Measurements from ENCODE around the gene VGLL4.

VGLL4 gene

DNA sequence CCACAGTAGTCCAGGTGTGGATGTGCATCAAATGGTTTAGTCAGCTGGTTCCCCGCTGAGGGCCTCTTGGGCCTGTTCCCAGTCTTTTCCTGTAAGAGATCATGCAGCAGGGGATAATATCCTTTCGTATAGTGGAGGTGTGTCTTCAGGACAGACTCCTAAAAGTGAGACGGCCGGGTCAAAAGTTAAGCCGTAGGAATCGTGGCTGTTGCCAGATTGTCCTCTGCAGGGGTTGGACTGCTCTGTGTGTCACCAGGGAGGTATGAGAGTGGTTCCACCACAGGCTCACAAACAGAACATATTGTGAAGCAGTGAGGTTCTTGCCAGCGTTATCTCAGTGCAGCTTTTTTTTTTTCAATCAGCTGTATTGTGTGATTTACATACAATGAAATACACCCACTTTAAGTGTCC is 95.0 kb downstream of the VGLL4 start:
- DNase-seq (ENCODE audit: low spot score) = no peak

GRCh38 chr3:11547498-11547897 is 96.2 kb downstream of the VGLL4 start:
- no peak for DNase-seq (ENCODE audit: low spot score)

DNA sequence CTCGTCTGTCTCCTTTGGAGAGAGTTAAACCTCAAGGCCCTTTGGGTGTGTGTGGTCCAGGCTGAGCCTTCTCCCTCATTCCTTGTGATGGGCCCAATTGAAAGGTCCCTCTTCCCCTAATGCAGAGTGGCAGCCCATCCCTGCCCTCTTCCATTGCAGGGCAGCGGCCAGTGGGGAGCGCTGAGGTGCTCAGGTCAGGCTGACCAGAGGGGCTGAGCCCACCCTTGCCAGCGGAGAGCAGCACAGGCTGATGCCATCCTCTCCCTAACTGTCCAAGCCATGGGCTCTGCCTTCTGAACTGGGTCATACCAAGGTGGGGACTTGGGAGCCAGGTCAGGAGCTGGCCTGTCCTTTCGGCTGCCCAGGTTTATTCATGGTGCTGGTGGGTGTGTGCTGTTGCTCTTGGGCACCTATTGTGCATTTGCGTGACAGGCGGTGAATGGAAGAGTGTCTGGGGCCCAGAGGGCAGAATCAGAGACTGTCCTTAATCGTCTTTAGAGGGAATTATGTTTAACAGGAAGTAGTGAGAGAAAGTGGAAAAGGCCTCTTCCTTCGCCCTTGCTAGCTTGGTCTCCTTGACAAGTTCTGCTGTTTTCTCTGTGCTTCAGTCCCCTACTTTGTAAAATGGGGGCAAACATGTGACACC is 96.9 kb downstream of the VGLL4 start:
- no peak for DNase-seq (ENCODE audit: low spot score)

DNA sequence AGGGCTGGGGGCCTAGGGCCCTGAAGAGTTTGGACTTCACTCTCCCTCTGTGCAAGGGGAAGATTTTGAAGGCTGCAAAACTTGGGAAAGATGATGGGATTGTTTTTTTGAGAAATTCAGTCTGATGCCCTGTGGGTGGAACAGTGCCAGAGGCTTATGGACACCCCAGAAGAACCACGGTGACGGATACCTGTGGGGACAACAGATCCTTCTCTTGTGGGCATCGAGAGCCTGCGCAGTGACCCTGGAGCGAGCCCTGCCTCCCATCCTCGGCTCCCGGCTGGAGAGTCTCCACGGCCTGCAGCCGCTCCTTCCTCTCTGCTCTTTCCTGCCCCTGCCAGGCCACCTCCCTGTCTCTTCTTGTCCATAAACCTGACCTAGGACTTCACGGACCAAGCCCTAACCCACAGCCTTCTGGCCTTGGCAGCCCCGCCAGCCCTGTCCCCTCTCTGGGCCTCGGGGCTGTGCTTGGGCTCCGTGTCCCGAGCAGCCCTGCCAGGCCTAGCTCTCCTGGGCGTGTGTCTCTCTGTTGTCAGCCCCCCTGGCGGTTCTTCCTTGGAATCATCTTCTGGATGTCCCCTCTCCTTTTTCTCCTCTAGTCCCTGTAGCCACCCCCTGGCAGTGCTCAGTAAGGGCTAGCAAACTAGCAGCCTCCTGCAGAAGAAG is 98.4 kb downstream of the VGLL4 start:
- DNase-seq (ENCODE audit: low spot score) = no peak

GRCh38 chr3:11544412-11545181 is 99.1 kb downstream of the VGLL4 start:
- peak; percentile 38 for DNase-seq (ENCODE audit: low spot score)

DNA sequence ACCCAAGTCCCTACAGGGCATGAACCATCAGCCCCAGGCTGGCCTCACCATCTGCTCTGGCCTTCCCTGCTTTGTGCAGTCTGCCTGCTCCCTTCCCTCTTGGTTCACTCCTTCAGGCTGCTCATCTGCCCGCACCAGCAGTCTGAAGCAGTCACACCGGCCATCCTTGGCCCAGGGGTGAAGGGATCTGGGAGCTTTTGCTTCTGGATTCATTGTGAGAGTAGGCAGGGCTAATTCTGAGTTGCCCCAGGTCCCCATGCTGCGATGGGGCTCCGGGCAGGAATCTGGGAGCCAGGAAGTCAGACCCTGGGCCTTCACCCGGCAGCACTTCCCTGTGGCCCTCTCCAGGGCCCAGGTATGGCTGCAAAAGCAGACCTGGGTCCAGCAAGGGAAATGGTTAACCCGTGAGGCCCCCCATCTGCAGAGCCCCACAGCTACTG is 99.7 kb downstream of the VGLL4 start:
- DNase-seq (ENCODE audit: low spot score) = no peak

DNA sequence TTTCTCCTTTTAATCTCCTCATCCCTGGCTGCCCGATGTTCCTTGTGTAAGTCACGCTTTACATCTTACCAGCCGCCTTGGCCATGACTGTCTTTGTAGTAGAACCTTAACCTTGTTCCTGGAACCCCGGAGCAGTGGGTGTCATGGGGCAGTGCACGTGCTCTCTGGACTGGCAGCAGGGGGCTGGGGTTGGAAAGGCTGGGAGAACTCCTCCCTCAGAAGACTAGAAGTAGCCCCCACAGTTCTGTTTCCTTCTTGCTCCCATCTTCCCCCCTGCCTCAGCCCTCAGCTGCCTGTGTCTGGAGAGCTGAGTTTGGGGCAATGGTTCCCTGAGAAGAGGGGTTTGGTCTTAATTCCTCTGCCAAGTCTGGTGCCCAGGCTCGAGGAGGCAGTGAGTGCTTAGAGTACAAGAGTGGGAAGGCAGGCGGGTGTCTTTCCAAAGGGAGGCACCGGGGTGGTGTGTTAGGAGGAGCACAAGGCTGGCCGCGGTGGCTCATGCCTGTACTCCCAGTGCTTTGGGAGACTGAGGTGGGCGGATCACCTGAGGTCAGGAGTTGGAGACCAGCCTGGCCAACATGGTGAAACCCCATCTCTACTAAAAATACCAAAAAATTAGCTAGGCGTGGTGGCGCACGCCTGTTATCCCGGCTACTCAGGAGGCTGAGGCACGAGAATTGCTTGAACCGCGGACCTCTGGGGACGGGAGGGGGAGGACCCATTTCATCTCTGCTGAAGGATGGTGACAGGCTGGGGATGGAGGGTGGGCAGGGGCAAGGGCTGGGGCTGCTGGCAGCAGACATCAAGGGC is 100.4 kb downstream of the VGLL4 start:
- DNase-seq (ENCODE audit: low spot score) = no peak

GRCh38 chr3:11542551-11542950 is 101.2 kb downstream of the VGLL4 start:
- no peak for DNase-seq (ENCODE audit: low spot score)

DNA sequence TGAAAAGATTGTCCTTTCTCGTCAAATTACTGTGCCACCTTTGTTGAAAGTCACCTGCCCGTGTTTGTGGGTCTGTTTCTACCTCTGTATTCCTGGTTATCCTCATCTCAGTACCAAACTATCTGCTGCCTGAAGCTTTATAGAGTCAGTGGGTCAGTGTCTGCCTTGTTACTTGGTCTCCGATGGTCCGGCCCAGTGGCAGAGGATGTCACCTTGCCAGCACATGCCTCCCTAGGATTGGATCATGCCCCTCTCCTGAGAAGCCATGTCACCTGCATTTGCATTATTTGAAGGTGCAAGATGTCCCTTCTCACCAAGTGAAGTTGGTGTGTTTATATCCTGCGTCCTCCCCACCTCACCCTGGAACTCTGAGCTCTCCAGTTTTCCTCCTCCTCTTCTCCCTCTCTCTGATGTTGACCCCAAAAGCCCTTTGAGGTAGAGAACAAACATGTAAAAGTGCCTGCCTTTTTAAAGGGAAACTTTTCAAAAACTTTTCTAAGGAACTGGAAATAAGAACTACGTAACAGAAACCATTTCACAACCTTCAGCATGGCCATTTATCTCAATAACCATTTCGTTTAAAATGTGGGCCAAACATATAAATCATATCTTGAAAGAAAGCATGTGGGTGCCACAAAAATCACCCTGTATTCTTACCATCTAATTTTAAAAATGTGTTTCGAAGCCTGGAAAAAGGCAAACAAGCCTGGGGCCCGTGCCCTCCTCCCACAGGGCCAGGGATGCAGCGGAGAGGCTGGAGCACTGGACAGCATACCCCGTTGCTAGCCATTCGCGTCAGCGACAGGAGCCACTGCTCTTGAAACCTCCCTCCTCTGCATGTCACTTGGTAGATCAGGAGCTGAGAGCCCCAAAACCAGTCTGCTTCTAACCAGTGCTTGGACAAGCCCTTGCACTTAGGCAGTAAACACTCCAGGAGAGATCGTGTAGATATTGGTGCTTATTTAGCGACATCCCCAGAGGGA is 102.1 kb downstream of the VGLL4 start:
- DNase-seq (ENCODE audit: low spot score) = no peak

DNA sequence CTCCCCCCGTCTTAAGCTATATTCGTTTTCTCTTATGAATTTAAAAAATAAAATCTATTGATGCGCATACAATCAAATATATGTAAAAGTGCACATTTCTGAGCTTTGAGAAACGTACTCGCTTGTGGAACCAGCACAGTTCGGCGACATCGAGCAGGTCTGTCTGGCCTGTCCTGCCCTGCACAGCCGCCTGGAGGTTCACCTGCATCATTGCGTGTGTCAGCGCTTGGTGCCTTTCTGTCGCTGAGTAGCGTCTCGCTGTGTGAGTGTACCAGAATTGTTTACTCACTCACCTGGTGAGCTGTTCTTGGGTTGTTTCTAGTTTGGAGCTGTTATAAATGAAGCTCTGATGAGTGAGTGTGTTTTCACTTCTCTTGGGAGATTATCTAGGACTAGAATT is 104.0 kb downstream of the VGLL4 start:
- no peak for DNase-seq (ENCODE audit: low spot score)

GRCh38 chr3:11539218-11539617 is 104.5 kb downstream of the VGLL4 start:
- DNase-seq (ENCODE audit: low spot score) = no peak

DNA sequence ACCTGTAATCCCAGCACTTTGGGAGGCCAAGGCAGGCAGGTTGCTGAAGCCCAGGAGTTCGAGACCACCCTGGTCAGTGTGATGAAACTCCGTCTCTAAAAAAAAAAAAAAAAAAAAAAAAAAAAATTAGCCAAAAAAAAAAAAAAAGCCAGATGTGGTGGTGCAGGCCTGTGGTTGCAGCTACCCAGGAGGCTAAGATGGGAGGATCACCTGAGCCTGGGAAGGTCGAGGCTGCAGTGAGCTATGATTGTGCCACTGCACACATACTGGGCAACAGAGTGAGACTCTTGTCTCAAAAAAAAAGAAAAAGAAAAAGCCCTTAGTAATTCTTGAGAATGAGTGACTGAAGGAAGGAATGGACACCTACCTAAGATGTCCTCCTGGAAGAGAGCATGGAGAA is 105.1 kb downstream of the VGLL4 start:
- DNase-seq (ENCODE audit: low spot score) = no peak

DNA sequence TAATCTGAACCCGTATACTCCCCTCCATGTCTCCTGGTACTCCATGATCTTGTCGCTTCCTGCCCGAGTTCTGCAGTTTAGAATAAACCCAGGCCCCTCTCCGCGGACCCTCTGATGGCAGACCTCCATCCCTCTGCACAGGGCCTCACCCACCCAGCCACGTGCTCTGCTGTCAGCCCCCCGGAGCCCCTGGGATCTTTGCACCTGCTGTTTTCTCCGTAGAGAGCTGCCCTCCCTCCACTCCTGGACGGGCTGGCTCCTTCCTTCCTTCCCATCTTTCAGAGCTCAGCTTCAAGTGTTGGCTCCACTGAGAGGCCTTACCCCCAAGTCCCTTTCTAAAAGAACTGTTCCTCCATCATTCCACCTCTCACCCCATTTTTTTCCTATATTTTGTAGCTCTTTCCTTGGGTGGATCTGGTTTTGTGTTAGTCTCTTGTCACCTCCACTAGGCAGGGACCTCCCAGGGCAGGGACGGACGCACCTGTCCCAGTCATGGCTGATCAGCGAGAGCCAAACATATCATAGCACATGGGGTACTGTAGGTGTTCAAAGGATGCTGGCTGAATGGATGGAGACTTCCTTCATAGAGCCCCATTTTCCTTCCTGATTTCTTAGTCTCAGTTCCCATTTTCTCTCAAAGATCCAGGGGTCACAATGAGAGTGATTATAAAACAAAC is 106.6 kb downstream of the VGLL4 start:
- no peak for DNase-seq (ENCODE audit: low spot score)

DNA sequence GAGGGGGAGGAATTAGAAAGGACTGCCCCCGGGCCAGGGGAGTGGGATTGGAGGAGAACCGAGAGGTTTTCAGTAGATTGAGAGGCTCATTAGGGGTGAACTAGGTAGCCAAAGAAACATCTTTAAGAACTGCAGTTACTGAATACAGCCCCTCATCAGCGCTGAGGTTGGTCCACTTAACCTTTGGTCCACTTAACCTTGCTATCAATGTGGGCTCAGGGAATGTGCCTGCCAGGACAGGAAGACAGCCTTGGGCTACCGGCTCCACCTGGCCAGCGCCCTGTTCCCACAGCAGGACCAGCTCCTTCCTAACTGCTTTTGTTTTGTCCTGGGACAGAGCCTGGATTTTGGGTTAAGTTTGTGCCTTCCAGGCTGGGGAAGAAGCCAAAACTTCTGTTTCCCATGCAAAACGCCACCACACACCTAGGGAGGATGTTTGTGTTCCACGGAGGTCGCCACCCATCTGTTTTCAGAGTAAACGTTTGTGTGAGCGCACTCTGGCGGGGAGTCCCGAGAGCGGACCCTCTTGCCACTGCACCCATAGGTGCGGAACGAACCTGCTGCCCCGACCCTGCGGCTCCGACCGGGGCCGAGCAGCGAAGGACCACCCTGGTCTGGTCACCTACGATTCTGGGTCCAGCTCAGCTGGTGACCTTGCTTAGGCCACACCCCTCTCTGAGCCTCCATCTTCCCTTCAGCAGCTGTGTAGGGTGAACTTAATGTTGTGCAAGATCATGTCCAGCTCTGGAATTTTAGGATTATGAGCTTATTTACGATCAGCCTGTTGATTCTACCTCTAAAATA is 107.4 kb downstream of the VGLL4 start:
- DNase-seq (ENCODE audit: low spot score) = no peak

DNA sequence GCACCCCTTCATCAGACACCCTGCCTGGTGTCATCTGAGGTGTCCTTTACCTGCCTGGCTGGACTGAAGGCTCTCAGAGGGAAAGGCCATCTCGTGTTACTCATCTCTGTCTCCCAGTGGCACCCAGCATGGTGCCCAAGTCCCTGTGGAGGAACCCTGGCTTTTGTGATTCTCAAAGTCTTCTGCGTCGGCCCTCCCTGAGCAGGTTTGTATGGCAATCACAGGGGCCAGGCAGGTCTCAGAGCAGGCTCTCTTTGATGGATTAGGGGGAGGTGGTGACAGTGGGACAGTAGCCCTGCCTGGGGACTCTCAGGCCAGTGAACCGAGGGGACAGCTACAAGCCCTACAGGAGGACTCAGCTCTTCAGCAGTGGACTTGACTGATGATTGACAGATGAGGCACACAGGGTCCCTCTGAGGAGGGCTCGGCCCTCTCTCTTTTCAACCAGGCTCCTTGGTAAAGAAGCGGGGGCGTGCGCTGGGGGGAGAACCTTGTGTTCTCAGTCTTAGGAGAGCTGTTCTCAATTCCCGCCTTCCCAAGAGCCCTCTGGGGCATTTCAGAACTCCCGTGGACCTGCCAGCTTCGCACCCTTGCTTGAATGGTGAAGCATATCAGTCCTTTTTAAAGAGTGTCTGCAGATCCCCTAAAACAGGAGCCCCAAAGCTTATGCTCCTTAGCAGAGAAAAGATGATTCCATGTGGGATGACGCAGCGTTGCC is 108.3 kb downstream of the VGLL4 start:
- DNase-seq (ENCODE audit: low spot score) = no peak

- DNase-seq (ENCODE audit: low spot score) = no peak
Measured at GRCh38 chr3:11534793-11535101, 109.0 kb downstream of the VGLL4 start.

- no peak for DNase-seq (ENCODE audit: low spot score)
Measured at GRCh38 chr3:11534011-11534792, 109.5 kb downstream of the VGLL4 start.

DNA sequence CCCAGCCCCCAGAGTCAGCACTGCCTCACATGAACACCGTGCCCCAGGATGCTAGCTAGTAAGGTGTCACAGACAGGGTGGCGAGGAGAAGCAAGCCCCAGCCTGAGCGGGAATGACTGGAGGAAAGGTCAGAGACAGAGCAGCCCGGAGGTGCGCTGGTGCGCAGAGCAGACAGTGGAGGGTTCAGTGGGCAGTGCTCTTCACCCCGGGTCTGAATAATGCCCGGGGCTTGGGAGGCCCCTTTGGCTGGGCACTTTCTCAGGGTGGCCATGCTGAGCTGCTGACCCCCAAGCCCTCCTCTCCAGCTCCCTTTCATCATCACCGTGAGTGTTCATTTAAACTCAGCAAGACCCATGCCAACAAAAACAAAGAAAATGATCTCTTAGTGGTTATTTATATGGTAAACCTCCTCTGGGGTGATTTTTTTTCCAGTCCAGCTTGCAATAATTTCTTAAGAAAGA is 110.8 kb downstream of the VGLL4 start:
- peak; percentile 53 for DNase-seq (ENCODE audit: low spot score)

All from hepatic stellate cell (primary cell).